OCI-LY7 (cell line): ENCODE measurements around the gene EGLN3. TPM values are rescaled to one million over a fixed set of nuclear protein-coding genes. Genes with fewer than 3 reads are reported as not detected.

Experiments used
- BruUV-seq: library from RNA; stranded (reverse); fragments of 400-500 nt; replicated peaks from 2 replicates; lab custom pipeline; 2021; lab: Mats Ljungman, UMichigan
- CTCF ChIA-PET: fragments of 300-600 bp; sonication (Branson Sonifier 250); formaldehyde crosslinking; loops from one replicate; lab custom pipeline; 2022; ENCODE audit warnings: antibody characterized with exemption; ENCODE audit not compliant: unreplicated experiment; lab: Charles Lee
- POLR2A ChIA-PET: fragments of 300-600 bp; sonication (Branson Sonifier 250); formaldehyde crosslinking; loops from one replicate; lab custom pipeline; 2022; ENCODE audit warnings: antibody characterized with exemption; lab: Charles Lee
- DNase-seq: peaks from one replicate; pipeline ENCODE4 v3.0.0-alpha.2; 2015; ENCODE audit warnings: low spot score
- H2AFZ ChIP-seq: fragments of 200-600 bp; sonication (generic), shearing (Covaris generic); 2 replicates; pipeline ENCODE4 v1.6.1; 2014; ENCODE audit warnings: mild to moderate bottlenecking, antibody characterized with exemption, low read length, moderate library complexity
- H3K27ac ChIP-seq: fragments of 200-600 bp; sonication (generic); 2 replicates; pipeline ENCODE4 v1.5.1; 2014; ENCODE audit warnings: mixed run types, low read depth, mild to moderate bottlenecking, moderate library complexity, low read length, inconsistent platforms; ENCODE audit not compliant: poor library complexity, severe bottlenecking
- H3K36me3 ChIP-seq: fragments of 200-600 bp; sonication (generic); 2 replicates; pipeline ENCODE4 v1.6.1; 2014; ENCODE audit warnings: mild to moderate bottlenecking, antibody characterized with exemption, low read length, moderate library complexity, mixed read lengths; ENCODE audit not compliant: insufficient read depth
- H3K4me1 ChIP-seq: fragments of 200-600 bp; sonication (generic); 2 replicates; pipeline ENCODE4 v1.5.1; 2014; ENCODE audit warnings: mild to moderate bottlenecking, low read length; ENCODE audit not compliant: insufficient read depth, poor library complexity, severe bottlenecking
- H3K4me2 ChIP-seq: fragments of 200-600 bp; sonication (generic); 2 replicates; pipeline ENCODE4 v1.6.1; 2014; ENCODE audit warnings: mild to moderate bottlenecking, low read length
- H3K4me3 ChIP-seq: fragments of 200-600 bp; sonication (generic); 2 replicates; pipeline ENCODE4 v1.5.1; 2014; ENCODE audit warnings: mild to moderate bottlenecking, low read depth, low read length; ENCODE audit not compliant: poor library complexity, severe bottlenecking
- H3K79me2 ChIP-seq: fragments of 200-600 bp; sonication (generic); 2 replicates; pipeline ENCODE4 v1.6.1; 2016; ENCODE audit warnings: low read depth, mild to moderate bottlenecking, low read length, moderate library complexity, mixed read lengths; ENCODE audit not compliant: insufficient read depth
- H3K9me2 ChIP-seq: fragments of 200-600 bp; sonication (generic); 2 replicates; pipeline ENCODE4 v1.6.1; 2016; ENCODE audit warnings: mild to moderate bottlenecking, low read length, mixed read lengths; ENCODE audit not compliant: insufficient read depth
- H3K9me3 ChIP-seq: fragments of 200-600 bp; sonication (generic); 2 replicates; pipeline ENCODE4 v1.6.1; 2014; ENCODE audit warnings: mild to moderate bottlenecking, mixed run types, low read length, mixed read lengths
- H4K20me1 ChIP-seq: fragments of 200-600 bp; sonication (generic); 2 replicates; pipeline ENCODE4 v1.6.1; 2014; ENCODE audit warnings: mild to moderate bottlenecking, antibody characterized with exemption, low read length, moderate library complexity, mixed read lengths; ENCODE audit not compliant: insufficient read depth
- CTCF ChIP-seq: fragments of 200-600 bp; sonication (generic); conservative IDR thresholded peaks from 2 replicates; pipeline ENCODE4 v1.5.1; 2014; ENCODE audit warnings: mild to moderate bottlenecking, antibody characterized with exemption, low read length, moderate library complexity, mixed read lengths
- EZH2phosphoT487 ChIP-seq: fragments of 200-600 bp; sonication (generic); IDR thresholded peaks from 2 replicates; pipeline ENCODE4 v1.6.1; 2018; ENCODE audit warnings: low read depth, borderline replicate concordance, mild to moderate bottlenecking, mixed run types, antibody characterized with exemption, low read length, moderate library complexity, mixed read lengths
- intact Hi-C: fragments of 100-400 bp; cut with micrococcal nuclease; formaldehyde crosslinking; loops from one replicate; pipeline ENCODE4 v1.10.0; 2022; ENCODE audit not compliant: unreplicated experiment
- total RNA-seq, 2 experiments: library from RNA; depleted of rRNA in 1 of 2; stranded (reverse); fragments of >200 nt in 1 of 2; shearing (Covaris generic) in 1 of 2; gene quantifications; 2 replicates each; pipeline ENCODE4 v1.2.3, GENCODE V29; 2014 to 2022

Gene EGLN3
- total RNA-seq, 2 experiments from 2014 or later = not detected

GRCh38 chr14:33922125-33922524, 28.7 kb downstream of the EGLN3 start:
- no peak for TF ChIP-seq CTCF
- TF ChIP-seq EZH2phosphoT487 = no peak
- no TSS peak for BruUV-seq

GRCh38 chr14:33918256-33918655, 32.6 kb downstream of the EGLN3 start:
- no peak for DNase-seq
- CTCF ChIA-PET = no interaction called here
- TF ChIP-seq EZH2phosphoT487 = no peak
- no peak for TF ChIP-seq CTCF
- intact Hi-C loops = no loop called here
- Histone ChIP-seq H3K9me3 (no peaks in the 10 kb centered on the region), H3K79me2 (no peaks in the 10 kb centered on the region), H3K9me2 (no peaks in the 10 kb centered on the region), H4K20me1 (no peaks in the 10 kb centered on the region), H3K4me1 (no peaks in the 10 kb centered on the region), H3K27ac (no peak overlapping the region), H3K36me3 (no peaks in the 10 kb centered on the region), H2AFZ (no peak overlapping the region), H3K4me2 (no peak overlapping the region), H3K4me3 (no peak overlapping the region)
- POLR2A ChIA-PET = no interaction called here
- no TSS peak for BruUV-seq

More at GRCh38 chr14:33922125-33922524, 28.7 kb downstream of the EGLN3 start:
- Histone ChIP-seq H3K9me3 (no peaks in the 10 kb centered on the region), H2AFZ (no peak overlapping the region), H3K4me3 (no peak overlapping the region), H3K4me2 (no peak overlapping the region), H4K20me1 (no peaks in the 10 kb centered on the region), H3K9me2 (no peaks in the 10 kb centered on the region), H3K4me1 (no peaks in the 10 kb centered on the region), H3K79me2 (no peaks in the 10 kb centered on the region), H3K36me3 (no peaks in the 10 kb centered on the region), H3K27ac (no peak overlapping the region)
- DNase-seq = no peak
- intact Hi-C loops = no loop called here
- POLR2A ChIA-PET = no interaction called here
- CTCF ChIA-PET = no interaction called here

- no peaks in the 10 kb centered on the region for H3K36me3 ChIP-seq
- H3K9me2 ChIP-seq = no peaks in the 10 kb centered on the region
- no TSS peak for BruUV-seq
- H3K9me3 ChIP-seq = no peaks in the 10 kb centered on the region
- intact Hi-C loops = no loop called here
- H3K4me1 ChIP-seq = no peaks in the 10 kb centered on the region
- TF ChIP-seq EZH2phosphoT487 (no peak), CTCF (no peak)
- no peaks in the 10 kb centered on the region for H4K20me1 ChIP-seq
- H3K4me2 ChIP-seq = no peak overlapping the region
- H3K79me2 ChIP-seq = no peaks in the 10 kb centered on the region
- no peak overlapping the region for H3K4me3 ChIP-seq
- no peak overlapping the region for H3K27ac ChIP-seq
- H2AFZ ChIP-seq = no peak overlapping the region
- DNase-seq = no peak
- CTCF ChIA-PET = no interaction called here
- POLR2A ChIA-PET = no interaction called here
These were observed 33.2 kb downstream of the EGLN3 start for GRCh38 chr14:33917661-33918060.
